IPS-18c (cell line): ENCODE measurements around the gene VSNL1.

Experiments
- H3K4me3 ChIP-seq: 2 replicates; pipeline ENCODE4 v1.7.0; 2013; ENCODE audit warnings: low read depth, mild to moderate bottlenecking, low read length, moderate library complexity; ENCODE audit not compliant: insufficient read depth
- H3K9me3 ChIP-seq: one replicate; pipeline ENCODE4 v1.6.1; 2013; ENCODE audit warnings: mild to moderate bottlenecking, low read length, moderate library complexity; ENCODE audit not compliant: control insufficient read depth, insufficient read depth

VSNL1 gene

GRCh38 chr2:17646081-17646554 lies 105.6 kb downstream of the VSNL1 start:
- H3K9me3 ChIP-seq = no peaks in the 10 kb centered on the region
- no peak overlapping the region for H3K4me3 ChIP-seq

GRCh38 chr2:17646838-17647701 lies 106.6 kb downstream of the VSNL1 start:
- H3K9me3 ChIP-seq = no peaks in the 10 kb centered on the region
- no peak overlapping the region for H3K4me3 ChIP-seq

- Histone ChIP-seq H3K9me3 (no peaks in the 10 kb centered on the region), H3K4me3 (no peak overlapping the region)
Measured at GRCh38 chr2:17648581-17648980, 108.1 kb downstream of the VSNL1 start.

- Histone ChIP-seq H3K9me3 (no peaks in the 10 kb centered on the region), H3K4me3 (no peak overlapping the region)
Measured at GRCh38 chr2:17649026-17649425, 108.5 kb downstream of the VSNL1 start.

- no peak overlapping the region for H3K4me3 ChIP-seq
- no peaks in the 10 kb centered on the region for H3K9me3 ChIP-seq
Measured at GRCh38 chr2:17652681-17653394, 112.3 kb downstream of the VSNL1 start.

- H3K9me3 ChIP-seq = no peaks in the 10 kb centered on the region
- H3K4me3 ChIP-seq = no peak overlapping the region
Measured at GRCh38 chr2:17657759-17658158, 117.3 kb downstream of the VSNL1 start.

GRCh38 chr2:17658251-17658843 lies 117.9 kb downstream of the VSNL1 start:
- Histone ChIP-seq H3K4me3 (no peak overlapping the region), H3K9me3 (no peaks in the 10 kb centered on the region)

- Histone ChIP-seq H3K9me3 (no peaks in the 10 kb centered on the region), H3K4me3 (no peak overlapping the region)
Measured at GRCh38 chr2:17660219-17660618, 119.7 kb downstream of the VSNL1 start.

GRCh38 chr2:17661460-17661859 lies 121.0 kb downstream of the VSNL1 start:
- no peaks in the 10 kb centered on the region for H3K9me3 ChIP-seq
- no peak overlapping the region for H3K4me3 ChIP-seq

GRCh38 chr2:17662723-17663122 lies 122.2 kb downstream of the VSNL1 start:
- Histone ChIP-seq H3K4me3 (no peak overlapping the region), H3K9me3 (no peaks in the 10 kb centered on the region)

GRCh38 chr2:17664534-17664933 lies 124.0 kb downstream of the VSNL1 start:
- Histone ChIP-seq H3K4me3 (no peak overlapping the region), H3K9me3 (no peaks in the 10 kb centered on the region)

GRCh38 chr2:17667898-17668297 lies 127.4 kb downstream of the VSNL1 start:
- H3K4me3 ChIP-seq = no peak overlapping the region
- H3K9me3 ChIP-seq = no peaks in the 10 kb centered on the region

GRCh38 chr2:17672583-17673317 lies 132.3 kb downstream of the VSNL1 start:
- H3K9me3 ChIP-seq = no peaks in the 10 kb centered on the region

GRCh38 chr2:17674817-17675216 lies 134.3 kb downstream of the VSNL1 start:
- Histone ChIP-seq H3K9me3 (no peaks in the 10 kb centered on the region), H3K4me3 (no peak overlapping the region)

More at GRCh38 chr2:17672583-17673317, 132.3 kb downstream of the VSNL1 start:
- no peak overlapping the region for H3K4me3 ChIP-seq

- Histone ChIP-seq H3K4me3 (no peak overlapping the region), H3K9me3 (no peaks in the 10 kb centered on the region)
Measured at GRCh38 chr2:17680119-17680518, 139.6 kb downstream of the VSNL1 start.

- no peak overlapping the region for H3K4me3 ChIP-seq
- no peaks in the 10 kb centered on the region for H3K9me3 ChIP-seq
Measured at GRCh38 chr2:17682098-17682857, 141.8 kb downstream of the VSNL1 start.

- H3K9me3 ChIP-seq = no peaks in the 10 kb centered on the region
Measured at GRCh38 chr2:17683981-17684380, 143.5 kb downstream of the VSNL1 start.

More at GRCh38 chr2:17683981-17684380, 143.5 kb downstream of the VSNL1 start:
- no peak overlapping the region for H3K4me3 ChIP-seq
